Activated T-helper 9 cell treated with anti-CD3 and anti-CD28 coated beads, Interleukin-2, amount 50 U/mL, for 16 hours (primary cell): ENCODE measurements around the gene CCT7.
"Not testable (repeated sequence)": the region's sequence is repeated elsewhere in the genome, so short reads cannot be mapped to it uniquely, and the experiment has no call there.

Source experiments
- DNase-seq: peaks from one replicate; pipeline ENCODE4 v3.0.0-alpha.2; 2020; ENCODE audit warnings: low read depth

The CCT7 gene

DNA sequence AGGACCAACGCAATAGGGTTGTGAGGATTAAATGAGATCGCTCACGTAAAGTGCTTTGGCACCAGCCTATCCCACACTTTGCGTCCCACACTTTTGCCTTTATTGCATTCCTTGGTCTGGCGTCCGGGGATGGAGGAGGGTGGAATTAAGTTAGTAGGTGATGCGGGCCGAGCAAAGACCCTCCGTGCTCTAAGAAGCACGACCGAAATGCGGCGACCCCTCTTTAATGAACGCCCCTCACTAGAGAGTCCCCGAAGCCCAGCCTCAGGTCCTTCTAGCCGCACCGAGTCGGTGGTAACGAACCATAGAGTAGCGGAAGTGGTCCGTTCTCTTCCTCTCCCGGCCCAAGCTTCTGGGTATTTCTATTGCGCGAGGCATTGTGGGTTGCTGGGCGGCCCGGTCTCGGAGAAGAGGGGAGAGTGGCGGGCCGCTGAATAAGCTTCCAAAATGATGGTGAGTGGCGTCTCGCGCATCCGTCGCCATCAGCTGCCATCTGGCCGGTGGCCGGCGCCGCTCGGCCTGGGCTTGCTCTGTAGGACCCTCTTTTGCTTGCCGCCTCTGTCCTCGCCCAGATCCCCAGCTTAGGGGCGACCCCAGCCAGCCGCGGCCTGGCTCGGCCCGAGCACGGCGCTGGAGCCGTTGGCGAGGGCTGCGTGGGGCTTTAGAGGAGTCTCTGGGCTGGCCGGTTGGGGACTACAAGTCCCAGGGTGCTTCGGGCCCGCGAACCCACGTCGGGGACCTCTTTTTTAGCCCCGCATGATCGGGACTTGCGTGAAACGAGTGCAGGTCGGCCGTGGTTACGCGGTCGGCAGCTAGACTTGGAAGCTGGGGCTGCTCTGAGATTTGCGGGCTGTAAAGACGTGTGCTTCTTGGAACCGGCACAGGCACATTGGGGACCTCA, at the start of gene CCT7:
Gene CCT7 (plus strand): TSS at position 377 of the 901 bp plus-strand sequence. CDS start 71 bp downstream, at position 448.
- DNase-seq, result peak; percentile 75

DNA sequence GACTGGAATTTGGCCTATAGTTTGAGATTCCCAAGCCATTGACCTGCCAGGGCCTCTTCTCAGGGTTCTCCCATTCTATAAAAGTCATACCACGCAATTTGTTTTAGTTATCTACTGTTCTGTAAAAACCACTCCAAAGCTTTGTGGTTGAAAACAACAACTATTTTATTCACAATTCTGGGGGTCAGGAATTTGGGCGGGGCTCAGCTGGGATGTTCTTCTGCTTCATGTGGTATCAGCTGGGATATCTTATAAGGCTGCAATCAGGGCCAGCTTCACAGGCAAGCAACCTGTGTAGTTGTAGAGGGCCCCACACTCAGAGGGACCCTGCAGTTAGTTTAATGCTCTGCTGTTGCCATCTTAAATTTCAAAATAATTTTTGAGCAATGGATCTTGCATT, 48.1 kb upstream of the CCT7 start:
- DNase-seq, result no peak

DNA sequence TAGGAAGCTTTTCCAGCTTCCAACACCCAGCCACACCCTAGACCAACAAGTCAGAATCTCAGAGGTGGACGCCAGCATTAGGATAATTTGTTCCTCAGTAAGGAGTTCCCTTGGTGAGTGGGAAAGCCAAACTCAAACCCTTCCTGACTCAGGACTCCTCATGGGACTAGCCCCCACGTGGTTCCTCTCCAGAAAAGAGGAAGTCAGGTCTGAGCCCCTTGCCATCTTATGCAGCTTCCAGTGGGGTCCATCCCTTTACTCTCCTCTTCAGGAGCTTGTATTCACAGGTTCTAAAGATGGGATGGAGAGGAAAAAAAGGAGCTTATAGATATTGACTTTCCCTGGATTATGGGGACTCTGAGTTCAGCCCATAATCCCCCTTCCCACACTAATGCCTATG, 46.6 kb upstream of the CCT7 start:
- no peak for DNase-seq

DNA sequence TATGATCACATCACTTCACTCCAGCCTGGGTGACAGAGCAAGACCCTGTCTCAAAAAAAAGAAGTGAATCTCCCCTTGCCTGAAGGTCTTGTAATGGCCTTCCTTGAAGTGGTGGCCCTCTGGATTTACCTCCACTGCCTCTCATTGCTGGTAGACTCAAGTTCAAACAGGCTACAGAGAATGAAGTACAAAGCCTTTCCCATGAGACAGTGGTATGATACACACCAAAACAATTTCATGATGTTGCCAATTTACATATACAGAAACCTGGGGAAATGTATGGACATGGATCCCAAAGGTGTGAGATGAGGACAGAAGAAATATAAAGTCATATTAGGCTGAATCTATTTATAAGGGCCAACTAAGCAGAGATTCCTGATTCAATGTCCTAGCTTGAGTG, 36.5 kb upstream of the CCT7 start:
- DNase-seq, result no peak

DNA sequence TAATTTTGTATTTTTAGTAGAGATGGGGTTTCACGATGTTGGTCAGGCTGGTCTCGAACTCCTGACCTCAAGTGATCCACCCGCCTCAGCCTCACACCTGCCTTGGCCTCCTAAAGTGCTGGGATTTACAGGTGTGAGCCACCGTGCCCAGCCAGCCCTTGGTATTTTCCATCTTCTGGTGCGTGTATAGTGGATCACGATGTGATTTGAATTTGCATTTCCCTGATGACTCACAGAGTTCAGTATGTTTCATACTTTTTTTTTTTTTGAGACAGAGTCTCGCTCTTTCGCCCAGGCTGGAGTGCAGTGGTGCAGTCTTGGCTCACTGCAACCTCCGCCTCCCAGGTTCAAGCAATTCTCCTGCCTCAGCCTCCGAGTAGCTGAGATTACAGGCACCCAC, 33.8 kb upstream of the CCT7 start:
- not testable (repeated sequence) for DNase-seq

DNA sequence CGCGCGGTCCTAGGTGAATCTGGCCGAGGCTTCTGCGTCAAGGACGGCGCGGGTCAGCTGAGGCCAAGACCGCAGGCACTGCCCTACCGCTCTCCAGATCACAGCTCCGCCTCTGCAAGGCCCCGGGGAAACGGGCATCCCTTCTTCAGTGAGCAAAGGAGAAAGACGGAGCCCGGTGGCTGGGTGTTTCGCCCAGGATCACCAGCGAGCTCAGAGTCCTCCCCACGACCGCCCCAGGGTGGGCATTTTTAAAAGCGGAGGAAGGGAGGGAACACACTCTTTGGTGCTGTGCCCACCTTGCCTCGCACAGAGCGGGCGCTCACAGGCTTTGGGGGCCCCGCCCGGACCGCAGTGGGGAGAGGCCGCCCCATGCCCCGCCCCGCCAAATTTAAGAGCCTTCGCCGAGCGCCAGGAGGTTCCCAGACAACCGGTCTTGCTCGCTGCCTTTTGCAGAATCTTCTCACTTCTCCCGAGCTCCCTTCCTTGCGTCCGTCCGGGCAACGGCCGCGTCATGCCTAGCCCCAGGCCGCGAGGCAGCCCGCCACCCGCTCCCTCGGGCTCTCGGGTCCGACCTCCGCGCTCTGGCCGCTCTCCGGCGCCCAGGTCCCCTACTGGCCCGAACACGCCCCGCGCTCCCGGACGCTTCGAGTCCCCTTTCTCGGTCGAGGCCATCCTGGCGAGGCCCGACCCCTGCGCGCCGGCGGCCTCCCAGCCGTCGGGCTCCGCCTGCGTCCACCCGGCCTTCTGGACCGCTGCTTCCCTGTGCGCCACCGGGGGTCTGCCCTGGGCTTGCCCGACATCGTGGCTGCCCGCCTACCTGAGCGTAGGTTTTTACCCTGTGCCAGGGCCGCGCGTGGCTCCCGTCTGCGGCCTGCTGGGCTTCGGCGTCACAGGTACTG, 31.7 kb upstream of the CCT7 start, which contains the start of gene NOTO:
Gene NOTO (plus strand): TSS at position 419 of the 899 bp plus-strand sequence. CDS start 93 bp downstream, at position 512.
- DNase-seq, result no peak

DNA sequence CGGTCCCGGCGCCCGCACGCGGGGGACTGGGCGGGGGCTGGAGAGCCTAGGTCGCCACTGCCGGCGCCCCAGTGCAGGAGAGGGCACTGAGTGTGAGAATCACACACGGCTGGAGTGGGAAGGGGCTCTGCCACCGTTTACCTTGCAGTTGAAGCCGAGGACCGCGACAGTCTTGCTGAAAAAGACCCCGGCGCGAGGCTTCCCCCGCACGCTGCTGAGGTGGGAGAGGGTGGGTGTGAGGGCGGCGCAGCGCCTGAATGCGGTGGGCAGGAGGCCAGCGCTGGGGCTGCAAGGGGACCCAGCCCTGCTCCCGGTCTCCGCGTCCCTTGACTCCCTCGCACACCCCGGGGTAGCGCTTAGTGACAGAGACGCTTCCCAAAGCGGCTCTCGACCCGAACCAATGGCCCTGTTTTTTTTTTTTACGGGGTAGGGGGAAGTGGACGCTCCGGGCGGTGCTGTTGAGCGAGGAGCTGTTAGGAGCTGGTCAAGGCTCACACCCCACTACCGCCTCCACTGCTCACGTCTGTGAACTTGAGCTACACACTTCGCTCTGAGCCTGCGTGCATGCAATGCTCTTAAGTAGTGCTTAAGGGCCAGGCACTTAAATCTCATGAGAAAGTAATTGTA, 30.9 kb upstream of the CCT7 start:
- no peak for DNase-seq

DNA sequence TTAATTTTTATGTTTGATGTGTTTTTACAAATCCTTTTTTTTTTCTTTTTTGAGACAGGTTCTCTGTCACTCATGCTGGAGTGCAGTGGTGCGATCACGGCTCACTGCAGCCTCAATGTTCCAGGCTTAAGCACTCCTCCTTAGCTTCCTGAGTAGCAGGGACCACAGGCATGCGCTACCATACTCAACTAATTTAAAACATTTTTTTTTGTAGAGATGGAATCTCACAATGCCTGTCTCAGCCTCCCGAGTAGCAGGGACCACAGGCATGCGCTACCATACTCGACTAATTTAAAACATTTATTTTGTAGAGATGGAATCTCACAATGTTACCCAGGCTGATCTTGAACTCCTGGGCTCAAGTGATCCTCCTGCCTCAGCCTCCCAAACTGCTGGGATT, 28.5 kb upstream of the CCT7 start:
- DNase-seq, result no peak

DNA sequence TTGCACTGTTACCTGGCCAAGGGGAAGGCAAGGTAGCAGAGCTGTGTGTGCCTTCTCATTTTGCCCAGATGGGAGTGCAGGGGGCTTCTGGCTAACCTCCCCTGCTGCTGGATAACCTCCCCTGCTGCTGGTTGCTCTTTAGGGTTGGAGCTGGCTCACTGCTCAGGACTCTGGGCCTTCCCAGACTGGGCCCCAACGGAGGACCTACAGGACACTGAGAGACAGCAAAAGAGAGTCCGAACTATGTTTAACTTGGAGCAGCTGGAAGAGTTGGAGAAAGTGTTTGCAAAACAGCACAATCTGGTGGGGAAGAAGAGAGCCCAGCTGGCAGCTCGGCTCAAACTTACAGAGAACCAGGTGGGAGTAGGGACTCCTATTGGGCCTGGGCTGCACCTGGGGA, 25.9 kb upstream of the CCT7 start:
- no peak for DNase-seq

DNA sequence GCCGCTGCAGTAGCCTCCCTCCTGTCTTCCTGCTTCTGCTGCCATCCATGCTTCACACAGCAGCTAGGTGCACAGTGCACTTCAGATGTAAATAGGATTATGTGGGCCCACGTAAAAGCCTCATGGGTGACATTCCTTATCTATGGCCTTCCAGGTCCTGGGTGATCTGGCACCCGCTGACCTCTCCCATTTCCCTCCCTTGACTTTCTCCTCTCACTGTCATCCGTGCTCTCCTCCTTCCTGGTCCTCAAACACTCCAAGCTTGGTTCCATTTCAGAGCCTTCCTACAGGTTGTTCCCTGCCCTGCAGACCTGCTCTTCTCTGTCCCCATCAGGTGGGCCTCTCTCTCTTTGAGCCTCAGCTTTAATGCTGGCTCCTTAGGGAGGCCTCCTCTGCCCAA, 24.1 kb upstream of the CCT7 start:
- no peak for DNase-seq

DNA sequence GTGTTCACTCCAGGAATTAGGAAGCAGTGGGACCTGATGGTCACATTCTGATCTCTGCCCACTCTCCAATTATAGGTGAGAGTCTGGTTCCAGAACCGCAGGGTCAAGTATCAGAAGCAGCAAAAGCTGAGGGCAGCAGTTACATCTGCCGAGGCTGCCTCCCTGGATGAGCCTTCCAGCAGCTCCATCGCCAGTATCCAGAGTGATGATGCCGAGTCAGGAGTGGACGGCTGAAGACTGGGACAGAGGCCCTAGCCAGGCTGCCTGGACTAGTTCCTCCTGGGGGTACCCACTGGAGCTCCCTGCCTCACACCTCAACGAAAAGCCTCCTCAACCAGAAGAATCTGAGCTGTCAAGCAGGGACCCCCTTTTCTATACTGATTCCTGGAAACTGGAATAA, 23.4 kb upstream of the CCT7 start:
- DNase-seq, result no peak

DNA sequence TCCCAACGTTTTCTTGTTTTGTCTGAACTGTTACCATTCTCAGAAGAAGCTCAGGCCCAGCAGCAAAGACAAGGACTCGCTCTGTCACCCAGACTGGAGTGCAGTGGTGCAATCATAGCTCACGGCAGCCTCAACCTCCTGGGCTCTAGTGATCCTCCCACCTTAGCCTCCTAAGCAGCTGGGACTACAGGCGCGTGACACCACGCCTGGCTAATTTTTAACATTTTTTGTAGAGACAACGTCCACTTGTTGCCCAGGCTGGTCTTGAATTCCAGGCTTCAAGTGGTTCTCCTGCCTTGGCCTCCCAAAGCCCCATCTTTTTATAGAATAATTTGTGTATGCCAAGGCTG, 22.0 kb upstream of the CCT7 start:
- DNase-seq, result no peak

DNA sequence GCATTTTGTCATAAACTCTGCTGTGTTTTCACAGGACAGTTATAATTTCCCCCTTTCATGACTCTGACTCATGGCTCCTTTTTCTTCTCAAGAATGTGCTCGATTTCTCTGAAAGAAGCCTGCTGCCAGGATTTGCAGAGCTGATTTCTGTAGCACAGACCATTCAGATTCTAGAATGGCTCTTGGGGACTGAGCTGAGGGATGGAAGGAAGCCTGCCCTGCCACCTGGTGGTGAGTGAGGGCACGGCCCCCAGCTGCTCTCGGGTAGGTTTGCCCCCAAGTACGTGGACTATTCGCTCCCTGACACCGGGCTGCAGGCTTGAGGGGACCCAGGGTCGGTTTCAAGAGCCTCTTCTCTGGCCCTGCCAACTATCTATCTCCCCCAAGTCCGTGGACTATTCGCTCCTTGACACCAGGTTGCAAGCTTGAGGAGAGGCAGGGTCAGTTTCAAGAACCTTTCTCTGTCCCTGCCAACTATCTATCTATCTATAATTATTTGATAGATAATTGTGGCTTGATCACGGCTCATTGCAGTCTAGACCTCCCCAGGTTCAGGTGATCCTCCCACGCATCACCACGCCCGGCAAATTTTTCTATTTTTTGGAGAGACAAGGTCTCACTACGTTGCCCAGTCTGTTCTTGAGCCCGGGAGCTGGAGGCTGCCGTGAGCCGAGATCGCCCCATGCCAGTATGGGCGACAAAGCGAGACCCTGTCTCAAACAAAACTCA, 21.5 kb upstream of the CCT7 start:
- DNase-seq, result peak; percentile 55

DNA sequence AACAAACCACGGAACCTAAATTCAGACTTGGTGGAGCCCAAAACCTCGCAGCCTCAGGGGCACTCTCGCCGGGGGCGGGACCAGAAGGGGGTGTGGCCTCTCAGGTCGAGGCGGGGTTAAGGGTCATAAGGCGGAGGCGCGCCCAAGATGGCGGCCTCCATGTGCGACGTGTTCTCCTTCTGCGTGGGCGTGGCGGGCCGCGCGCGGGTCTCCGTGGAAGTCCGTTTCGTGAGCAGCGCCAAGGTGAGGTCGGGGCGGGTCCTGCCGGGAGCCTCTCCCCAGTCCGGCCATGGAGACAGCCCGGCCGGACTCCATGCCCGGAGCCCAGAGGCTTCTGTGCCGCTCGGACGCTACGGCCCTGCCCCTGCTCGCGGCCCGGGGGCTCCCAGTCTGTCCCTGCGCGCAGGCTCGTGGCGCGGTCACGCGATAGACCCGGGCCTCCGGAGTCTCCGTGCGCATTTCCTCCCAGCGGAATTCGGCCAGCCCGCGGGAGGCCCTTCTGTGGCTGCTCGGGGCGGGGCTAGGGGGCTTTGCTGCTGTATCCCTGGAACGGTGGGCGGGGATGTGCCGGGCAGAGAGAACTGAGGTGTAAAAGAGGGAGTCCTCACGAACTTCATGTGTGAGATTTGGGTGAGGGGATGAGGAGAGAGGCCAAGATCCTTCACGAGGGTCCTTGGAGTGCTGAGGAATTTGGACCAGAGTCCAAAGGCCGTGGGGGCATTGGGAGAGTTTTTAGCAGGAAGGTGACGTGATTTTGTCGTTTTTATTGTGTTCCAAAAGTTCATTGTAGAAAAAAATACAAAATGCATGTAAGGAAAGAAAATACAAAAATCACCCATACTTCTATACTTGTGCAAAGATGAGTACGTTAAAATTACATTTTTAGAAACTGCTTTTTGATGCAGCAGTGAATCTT, 19.7 kb upstream of the CCT7 start, which contains the start of gene SMYD5:
Gene SMYD5 (plus strand): TSS at position 126 of the 916 bp plus-strand sequence. CDS start 22 bp downstream, at position 148.
- peak; percentile 87 for DNase-seq

DNA sequence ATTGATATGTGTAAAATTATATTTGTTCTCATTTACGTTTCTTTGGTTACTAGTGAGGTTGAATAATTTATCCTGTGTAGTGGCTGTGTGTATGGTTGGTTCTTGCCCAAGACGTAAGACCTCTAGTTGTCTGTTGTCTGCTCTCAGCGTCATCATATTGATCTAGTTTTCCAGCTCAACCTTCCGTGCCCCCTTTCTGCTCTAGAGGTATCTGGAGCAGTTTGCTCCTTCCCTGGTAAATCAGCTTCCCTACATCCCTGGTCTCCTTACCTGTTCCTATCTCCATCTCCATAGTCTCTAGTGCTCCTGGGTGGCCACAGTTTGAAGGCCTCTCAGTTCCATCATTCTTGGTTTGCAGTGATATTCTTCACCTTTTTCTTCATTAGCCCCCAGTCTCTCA, 18.9 kb upstream of the CCT7 start:
- no peak for DNase-seq

DNA sequence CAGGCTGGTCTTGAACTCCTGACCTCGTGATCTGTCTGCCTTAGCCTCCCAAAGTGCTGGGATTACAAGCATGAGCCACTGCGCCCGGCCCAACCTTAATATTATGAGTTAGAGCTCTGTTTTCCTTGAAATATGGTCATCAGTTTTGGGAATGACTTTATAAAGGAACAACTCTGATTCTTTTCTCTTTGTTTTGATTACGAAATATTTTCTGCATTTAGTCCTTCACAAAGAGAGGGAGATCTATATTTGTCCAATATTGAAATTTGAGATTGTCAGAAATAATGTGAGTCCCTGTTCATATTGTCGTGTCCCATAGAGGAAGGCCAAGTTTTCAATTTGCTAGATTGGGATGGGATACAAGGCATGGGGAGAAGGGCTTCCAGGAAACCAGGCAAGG, 16.9 kb upstream of the CCT7 start:
- DNase-seq, result no peak

DNA sequence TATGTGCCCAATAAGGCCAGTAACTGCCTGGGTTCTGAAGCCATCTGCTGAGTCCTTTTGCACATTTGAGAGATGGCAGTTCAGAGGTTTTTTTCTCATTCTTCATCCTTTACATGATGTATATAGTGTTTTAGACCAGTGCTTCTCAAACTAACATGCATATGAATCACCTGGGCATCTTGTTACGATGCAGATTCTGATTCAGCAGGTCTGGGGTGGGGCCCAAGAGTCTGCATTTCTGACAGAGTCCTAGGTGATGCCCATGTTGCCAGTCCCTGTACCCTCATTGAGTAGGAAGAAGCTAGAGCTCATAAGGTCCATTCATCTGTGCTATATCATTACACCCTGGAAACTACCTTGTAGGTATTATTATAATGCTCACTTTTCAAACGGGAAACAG, 16.3 kb upstream of the CCT7 start:
- no peak for DNase-seq

DNA sequence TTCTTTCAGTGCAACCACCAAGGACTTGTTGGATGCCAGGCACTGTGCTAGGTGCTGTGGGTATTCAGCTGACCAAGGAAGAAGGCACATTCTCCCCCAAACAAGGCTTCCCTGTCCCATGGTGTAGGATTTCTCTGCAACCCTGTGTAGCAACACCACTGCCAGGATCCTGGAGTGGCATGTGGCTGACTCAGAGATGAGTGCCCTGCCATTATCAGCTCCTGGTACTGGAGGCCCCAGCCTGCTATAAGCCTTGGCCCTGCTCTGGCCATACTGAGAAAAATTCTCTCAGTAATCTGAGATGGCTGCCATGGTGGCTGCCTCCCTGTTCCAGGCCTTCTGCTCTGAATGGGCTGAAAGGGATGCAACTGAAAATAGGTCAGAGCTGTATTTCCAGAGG, 15.8 kb upstream of the CCT7 start:
- no peak for DNase-seq

DNA sequence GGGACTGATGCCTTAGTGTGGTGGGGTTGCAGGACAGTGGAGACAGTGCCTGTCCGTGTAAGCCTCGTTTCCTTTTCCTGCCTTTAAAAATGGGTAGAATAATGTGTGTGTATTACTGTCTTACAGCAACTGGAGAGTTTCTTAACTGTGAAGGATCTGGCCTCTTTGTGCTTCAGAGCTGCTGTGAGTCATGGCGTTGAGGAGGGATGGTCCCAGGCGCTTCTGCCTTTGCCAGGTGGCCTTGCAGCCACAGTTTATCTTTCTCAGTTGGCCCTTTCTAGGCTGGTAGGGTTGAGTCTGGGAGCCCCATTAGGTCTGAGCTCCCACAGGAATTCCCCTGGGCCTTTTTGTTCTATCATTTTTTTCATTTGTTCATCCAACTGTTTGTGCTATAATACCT, 10.3 kb upstream of the CCT7 start:
- DNase-seq, result no peak

DNA sequence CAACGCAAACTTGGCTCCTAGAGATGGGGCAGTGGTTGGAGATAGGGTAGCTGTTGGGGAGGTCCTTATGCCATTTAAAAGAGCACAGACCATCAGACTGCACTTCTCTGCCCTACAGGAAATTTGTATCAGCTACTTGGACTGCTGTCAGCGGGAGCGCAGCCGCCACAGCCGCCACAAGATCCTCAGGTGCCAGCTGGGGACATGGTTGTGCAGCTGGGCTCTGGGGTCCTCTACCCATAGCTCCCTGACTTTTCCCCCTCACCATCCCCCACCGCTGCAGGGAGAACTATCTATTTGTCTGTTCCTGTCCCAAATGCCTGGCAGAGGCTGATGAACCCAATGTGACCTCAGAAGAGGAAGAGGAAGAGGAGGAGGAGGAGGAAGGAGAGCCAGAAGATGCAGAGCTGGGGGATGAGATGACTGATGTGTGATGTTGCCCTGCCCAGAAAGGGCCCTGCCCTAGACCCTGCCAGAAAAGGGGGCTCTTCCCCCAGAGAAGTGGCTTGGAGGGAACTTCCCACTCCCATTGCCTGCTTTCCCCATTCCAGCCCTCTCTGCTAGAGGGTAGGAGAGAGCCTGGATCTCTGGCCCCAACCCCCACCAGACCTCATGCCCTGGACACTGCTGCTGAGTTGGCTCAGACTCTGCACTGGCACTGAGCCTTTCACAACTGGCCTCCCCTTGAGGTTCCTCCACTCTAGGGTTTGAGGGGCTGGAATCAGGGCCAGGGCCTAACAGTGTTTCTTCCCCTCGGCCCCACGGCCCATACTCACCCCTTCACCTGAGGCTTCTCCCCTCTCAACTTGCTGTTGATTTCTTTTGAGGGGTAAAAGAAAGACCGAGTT, 8.4 kb upstream of the CCT7 start:
- no peak for DNase-seq
